GM12878 (cell line): ENCODE measurements around the gene NELFE. TPM values are rescaled to one million over a fixed set of nuclear protein-coding genes. Genes with fewer than 3 reads are reported as not detected.
A peak's percentile ranks its signal among the peaks of the same experiment; 100 is the strongest.

Experiments
- BHLHE40 ChIP-seq, 2 experiments: fragments of 450-650 bp in 1 of 2; IDR thresholded peaks; 2 replicates each; pipeline ENCODE4 v1.6.1; 2011 to 2017; ENCODE audit warnings: low read depth in 2 of 2, borderline replicate concordance in 1 of 2, improper control_type of control experiment in 1 of 2, low read length in 1 of 2, mild to moderate bottlenecking in 1 of 2
- CHD1 ChIP-seq: IDR thresholded peaks from 2 replicates; pipeline ENCODE4 v1.6.1; 2012; ENCODE audit warnings: low read depth, low read length, improper control_type of control experiment
- EGR1 ChIP-seq, 2 experiments: IDR thresholded peaks; 1 replicate in 1 of 2; 2 replicates in 1 of 2; pipeline ENCODE4 v1.6.1; 2011 to 2012; ENCODE audit warnings: low read depth in 2 of 2, low read length in 2 of 2, borderline replicate concordance in 1 of 2, mild to moderate bottlenecking in 1 of 2, moderate library complexity in 1 of 2
- ETV6 ChIP-seq, 2 experiments: fragments of 450-650 bp in 1 of 2; IDR thresholded peaks in 1 of 2; conservative IDR thresholded peaks in 1 of 2; 2 replicates each; pipeline ENCODE4 v1.6.1; 2014; ENCODE audit warnings: antibody characterized with exemption in 1 of 2, borderline replicate concordance in 1 of 2, low read depth in 1 of 2, mild to moderate bottlenecking in 1 of 2, moderate library complexity in 1 of 2
- GABPA ChIP-seq: IDR thresholded peaks from 2 replicates; pipeline ENCODE4 v1.6.1; 2014; ENCODE audit warnings: antibody characterized with exemption, low read depth, mild to moderate bottlenecking, inconsistent platforms
- HDAC6 ChIP-seq: fragments of 200-600 bp; sonication (generic); IDR thresholded peaks from one replicate; pipeline ENCODE4 v1.8.0; 2017; ENCODE audit warnings: antibody characterized with exemption; ENCODE audit not compliant: unreplicated experiment
- IKZF1 ChIP-seq: fragments of 450-650 bp; conservative IDR thresholded peaks from 2 replicates; pipeline ENCODE4 v1.6.1; 2017; ENCODE audit warnings: antibody characterized with exemption, mild to moderate bottlenecking
- MEF2A ChIP-seq: IDR thresholded peaks from 2 replicates; pipeline ENCODE4 v1.6.1; 2011; ENCODE audit warnings: low read depth, mild to moderate bottlenecking, low read length, moderate library complexity; ENCODE audit not compliant: insufficient read depth
- NBN ChIP-seq: fragments of 450-650 bp; IDR thresholded peaks from 2 replicates; pipeline ENCODE4 v1.6.1; 2016
- PAX5 ChIP-seq: IDR thresholded peaks from 2 replicates; pipeline ENCODE4 v1.6.1; 2011; ENCODE audit warnings: low read depth, low read length, borderline replicate concordance
- PML ChIP-seq: IDR thresholded peaks from 2 replicates; pipeline ENCODE4 v1.6.1; 2012; ENCODE audit warnings: low read length, inconsistent platforms
- POLR2AphosphoS2 ChIP-seq: IDR thresholded peaks from 2 replicates; pipeline ENCODE4 v1.6.1; 2011; ENCODE audit warnings: low read depth, mild to moderate bottlenecking, low read length, improper control_type of control experiment, moderate library complexity
- SMAD5 ChIP-seq: IDR thresholded peaks from 2 replicates; pipeline ENCODE4 v1.6.1; 2016; ENCODE audit warnings: antibody characterized with exemption, low read depth
- STAT1 ChIP-seq: fragments of 450-650 bp; conservative IDR thresholded peaks from 2 replicates; pipeline ENCODE4 v1.6.1; 2014; ENCODE audit warnings: antibody characterized with exemption, mild to moderate bottlenecking
- ZSCAN29 ChIP-seq: fragments of 450-650 bp; IDR thresholded peaks from 2 replicates; pipeline ENCODE4 v1.6.1; 2017; ENCODE audit warnings: mild to moderate bottlenecking, moderate library complexity
- polyA plus RNA-seq, 11 experiments: library from polyadenylated mRNA; depleted of rRNA in 4 of 11; unstranded in 6 of 11; stranded (reverse) in 5 of 11; fragments of >200 nt; fragmentation: Nextera tagmentation in 4 of 11; fragmentation: Illumina TruSeq in 1 of 11; extraction: Ambion mirVana in 4 of 11; extraction: Trizol in 1 of 11; gene quantifications; 1 replicate in 1 of 11; 2 replicates in 10 of 11; pipeline versions ENCODE4 v1.2.1 to v1.2.3, GENCODE V29; 2011 to 2016; ENCODE audit warnings: inconsistent platforms in 2 of 11, missing spikeins in 2 of 11, low read depth in 1 of 11
- total RNA-seq, 4 experiments: library from RNA; depleted of rRNA in 3 of 4; stranded (reverse); fragments of >200 nt in 3 of 4; fragmentation: Illumina TruSeq in 1 of 4; extraction: Trizol in 1 of 4; gene quantifications; 2 replicates each; pipeline versions ENCODE4 v1.2.1 to v1.2.3, GENCODE V29; 2013 to 2021
- TF ChIP-seq, protein P1 (sequence below): IDR thresholded peaks from 2 replicates; pipeline ENCODE4 v1.6.1; 2012; ENCODE audit warnings: improper control_type of control experiment, low read depth, low read length; ENCODE audit not compliant: insufficient replicate concordance
- TF ChIP-seq, protein P2 (sequence below): fragments of 450-650 bp; IDR thresholded peaks from 2 replicates; pipeline ENCODE4 v1.6.1; 2017; ENCODE audit warnings: low read depth, mild to moderate bottlenecking, moderate library complexity
- TF ChIP-seq, protein P3 (sequence below): IDR thresholded peaks from 2 replicates; pipeline ENCODE4 v1.6.1; 2012; ENCODE audit warnings: low read depth, low read length, improper control_type of control experiment
- TF ChIP-seq, protein P4 (sequence below): fragments of 450-650 bp; IDR thresholded peaks from 2 replicates; pipeline ENCODE4 v1.6.1; 2017; ENCODE audit warnings: mild to moderate bottlenecking

The NELFE gene
- total and polyA plus RNA-seq, 10 of the 15 experiments (the other 5 are each of a cell fraction or from before 2014, with no cell fraction given), result 8.5 to 105 (median 59.7) TPM

DNA sequence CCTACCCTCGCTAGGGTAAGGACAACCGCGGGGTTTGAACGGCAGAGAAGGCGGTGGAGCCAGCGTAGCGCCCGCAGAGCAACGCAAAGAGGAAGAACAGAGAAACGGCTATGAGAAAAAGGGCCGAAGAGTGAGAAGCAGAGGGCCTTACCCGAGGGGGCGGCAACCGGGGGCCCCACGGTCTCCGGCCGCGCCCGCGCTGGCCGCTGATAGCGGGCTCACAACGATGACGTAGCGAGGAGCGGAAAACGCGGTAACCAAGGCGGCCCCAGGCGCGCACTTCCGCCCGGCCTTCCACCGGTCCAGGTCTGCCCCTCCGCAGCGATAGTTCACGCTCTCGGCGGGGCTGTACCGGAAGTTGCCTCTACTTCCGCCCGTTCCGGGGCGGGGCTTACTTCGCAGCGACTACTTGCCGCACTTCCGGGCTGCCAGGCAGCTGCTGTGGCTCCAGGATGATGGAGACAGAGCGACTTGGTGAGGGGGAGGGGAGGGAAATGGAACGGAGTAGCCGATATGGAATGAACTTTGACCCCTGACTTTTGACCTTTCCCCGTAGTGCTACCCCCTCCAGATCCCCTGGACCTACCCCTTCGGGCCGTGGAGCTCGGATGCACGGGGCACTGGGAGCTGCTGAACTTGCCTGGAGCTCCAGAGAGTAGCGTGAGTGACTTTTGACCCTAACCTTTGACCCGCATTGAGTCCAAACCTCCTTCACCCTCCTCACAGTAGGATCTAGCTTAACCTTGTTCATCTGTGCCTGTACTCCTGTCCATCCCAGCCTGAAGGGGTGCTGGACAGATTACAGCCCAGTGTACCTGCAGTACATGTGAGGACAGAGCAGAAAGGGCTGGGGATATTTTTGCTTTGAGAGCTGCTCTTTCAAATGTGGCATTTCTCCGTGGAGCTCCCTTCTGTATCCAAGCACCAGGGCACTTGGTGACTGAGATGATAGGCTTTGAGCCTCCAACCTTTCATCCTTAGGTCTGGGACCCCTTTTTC lies at the start of gene NELFE, which contains the start of gene SKIC2 (continued):
- TF ChIP-seq, protein P1, sequence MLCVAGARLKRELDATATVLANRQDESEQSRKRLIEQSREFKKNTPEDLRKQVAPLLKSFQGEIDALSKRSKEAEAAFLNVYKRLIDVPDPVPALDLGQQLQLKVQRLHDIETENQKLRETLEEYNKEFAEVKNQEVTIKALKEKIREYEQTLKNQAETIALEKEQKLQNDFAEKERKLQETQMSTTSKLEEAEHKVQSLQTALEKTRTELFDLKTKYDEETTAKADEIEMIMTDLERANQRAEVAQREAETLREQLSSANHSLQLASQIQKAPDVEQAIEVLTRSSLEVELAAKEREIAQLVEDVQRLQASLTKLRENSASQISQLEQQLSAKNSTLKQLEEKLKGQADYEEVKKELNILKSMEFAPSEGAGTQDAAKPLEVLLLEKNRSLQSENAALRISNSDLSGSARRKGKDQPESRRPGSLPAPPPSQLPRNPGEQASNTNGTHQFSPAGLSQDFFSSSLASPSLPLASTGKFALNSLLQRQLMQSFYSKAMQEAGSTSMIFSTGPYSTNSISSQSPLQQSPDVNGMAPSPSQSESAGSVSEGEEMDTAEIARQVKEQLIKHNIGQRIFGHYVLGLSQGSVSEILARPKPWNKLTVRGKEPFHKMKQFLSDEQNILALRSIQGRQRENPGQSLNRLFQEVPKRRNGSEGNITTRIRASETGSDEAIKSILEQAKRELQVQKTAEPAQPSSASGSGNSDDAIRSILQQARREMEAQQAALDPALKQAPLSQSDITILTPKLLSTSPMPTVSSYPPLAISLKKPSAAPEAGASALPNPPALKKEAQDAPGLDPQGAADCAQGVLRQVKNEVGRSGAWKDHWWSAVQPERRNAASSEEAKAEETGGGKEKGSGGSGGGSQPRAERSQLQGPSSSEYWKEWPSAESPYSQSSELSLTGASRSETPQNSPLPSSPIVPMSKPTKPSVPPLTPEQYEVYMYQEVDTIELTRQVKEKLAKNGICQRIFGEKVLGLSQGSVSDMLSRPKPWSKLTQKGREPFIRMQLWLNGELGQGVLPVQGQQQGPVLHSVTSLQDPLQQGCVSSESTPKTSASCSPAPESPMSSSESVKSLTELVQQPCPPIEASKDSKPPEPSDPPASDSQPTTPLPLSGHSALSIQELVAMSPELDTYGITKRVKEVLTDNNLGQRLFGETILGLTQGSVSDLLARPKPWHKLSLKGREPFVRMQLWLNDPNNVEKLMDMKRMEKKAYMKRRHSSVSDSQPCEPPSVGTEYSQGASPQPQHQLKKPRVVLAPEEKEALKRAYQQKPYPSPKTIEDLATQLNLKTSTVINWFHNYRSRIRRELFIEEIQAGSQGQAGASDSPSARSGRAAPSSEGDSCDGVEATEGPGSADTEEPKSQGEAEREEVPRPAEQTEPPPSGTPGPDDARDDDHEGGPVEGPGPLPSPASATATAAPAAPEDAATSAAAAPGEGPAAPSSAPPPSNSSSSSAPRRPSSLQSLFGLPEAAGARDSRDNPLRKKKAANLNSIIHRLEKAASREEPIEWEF, result peak; percentile 44
- TF ChIP-seq IKZF1, result peak; percentile 96
- 0 out of 4 replicates have a peak, but pooled peaks of 1 of the 2 experiments have one; percentile 61 for TF ChIP-seq ETV6 (conservative IDR thresholded peaks at IDR 0.05 in 1 of 2, IDR thresholded peaks at IDR 0.05 in 1 of 2; ENCODE audit: borderline replicate concordance in 1 of 2, low read depth in 1 of 2)
- TF ChIP-seq MEF2A, result peak; percentile 8; the same call in 1 of the 2 replicates
- peak; percentile 96 for TF ChIP-seq POLR2AphosphoS2
- TF ChIP-seq ZSCAN29, result no peak
- no peak for TF ChIP-seq HDAC6
- no peak for TF ChIP-seq PAX5
- TF ChIP-seq BHLHE40 (IDR thresholded peaks at IDR 0.05; ENCODE audit: borderline replicate concordance in 1 of 2, low read depth in 2 of 2, low read length in 1 of 2), result peak; percentile 29 to 65; a peak in 2 of 4 replicates
- TF ChIP-seq, protein P2, sequence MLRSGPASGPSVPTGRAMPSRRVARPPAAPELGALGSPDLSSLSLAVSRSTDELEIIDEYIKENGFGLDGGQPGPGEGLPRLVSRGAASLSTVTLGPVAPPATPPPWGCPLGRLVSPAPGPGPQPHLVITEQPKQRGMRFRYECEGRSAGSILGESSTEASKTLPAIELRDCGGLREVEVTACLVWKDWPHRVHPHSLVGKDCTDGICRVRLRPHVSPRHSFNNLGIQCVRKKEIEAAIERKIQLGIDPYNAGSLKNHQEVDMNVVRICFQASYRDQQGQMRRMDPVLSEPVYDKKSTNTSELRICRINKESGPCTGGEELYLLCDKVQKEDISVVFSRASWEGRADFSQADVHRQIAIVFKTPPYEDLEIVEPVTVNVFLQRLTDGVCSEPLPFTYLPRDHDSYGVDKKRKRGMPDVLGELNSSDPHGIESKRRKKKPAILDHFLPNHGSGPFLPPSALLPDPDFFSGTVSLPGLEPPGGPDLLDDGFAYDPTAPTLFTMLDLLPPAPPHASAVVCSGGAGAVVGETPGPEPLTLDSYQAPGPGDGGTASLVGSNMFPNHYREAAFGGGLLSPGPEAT, result peak; percentile 83
- no peak for TF ChIP-seq CHD1
- TF ChIP-seq GABPA, result peak; percentile 96
- TF ChIP-seq SMAD5, result peak; percentile 71
- peak; percentile 41 to 57; a peak in 2 of 3 replicates for TF ChIP-seq EGR1 (IDR thresholded peaks at IDR 0.05; ENCODE audit: borderline replicate concordance in 1 of 2, low read depth in 2 of 2, low read length in 2 of 2)
- TF ChIP-seq STAT1, result no peak
- TF ChIP-seq, protein P3, sequence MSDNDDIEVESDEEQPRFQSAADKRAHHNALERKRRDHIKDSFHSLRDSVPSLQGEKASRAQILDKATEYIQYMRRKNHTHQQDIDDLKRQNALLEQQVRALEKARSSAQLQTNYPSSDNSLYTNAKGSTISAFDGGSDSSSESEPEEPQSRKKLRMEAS, result peak; percentile 69; the same call in 1 of the 2 replicates
- TF ChIP-seq NBN, result peak; percentile 93
- TF ChIP-seq, protein P4, sequence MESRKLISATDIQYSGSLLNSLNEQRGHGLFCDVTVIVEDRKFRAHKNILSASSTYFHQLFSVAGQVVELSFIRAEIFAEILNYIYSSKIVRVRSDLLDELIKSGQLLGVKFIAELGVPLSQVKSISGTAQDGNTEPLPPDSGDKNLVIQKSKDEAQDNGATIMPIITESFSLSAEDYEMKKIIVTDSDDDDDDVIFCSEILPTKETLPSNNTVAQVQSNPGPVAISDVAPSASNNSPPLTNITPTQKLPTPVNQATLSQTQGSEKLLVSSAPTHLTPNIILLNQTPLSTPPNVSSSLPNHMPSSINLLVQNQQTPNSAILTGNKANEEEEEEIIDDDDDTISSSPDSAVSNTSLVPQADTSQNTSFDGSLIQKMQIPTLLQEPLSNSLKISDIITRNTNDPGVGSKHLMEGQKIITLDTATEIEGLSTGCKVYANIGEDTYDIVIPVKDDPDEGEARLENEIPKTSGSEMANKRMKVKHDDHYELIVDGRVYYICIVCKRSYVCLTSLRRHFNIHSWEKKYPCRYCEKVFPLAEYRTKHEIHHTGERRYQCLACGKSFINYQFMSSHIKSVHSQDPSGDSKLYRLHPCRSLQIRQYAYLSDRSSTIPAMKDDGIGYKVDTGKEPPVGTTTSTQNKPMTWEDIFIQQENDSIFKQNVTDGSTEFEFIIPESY, result no peak
- TF ChIP-seq PML, result peak; percentile 86; the same call in 1 of the 2 replicates
